ENCODE data around the gene PTPRT. TPM values are rescaled to one million over a fixed set of nuclear protein-coding genes. Genes with fewer than 3 reads are reported as not detected.

The PTPRT gene
- total RNA-seq, 1 donor from 2014 or later, result not detected

DNA sequence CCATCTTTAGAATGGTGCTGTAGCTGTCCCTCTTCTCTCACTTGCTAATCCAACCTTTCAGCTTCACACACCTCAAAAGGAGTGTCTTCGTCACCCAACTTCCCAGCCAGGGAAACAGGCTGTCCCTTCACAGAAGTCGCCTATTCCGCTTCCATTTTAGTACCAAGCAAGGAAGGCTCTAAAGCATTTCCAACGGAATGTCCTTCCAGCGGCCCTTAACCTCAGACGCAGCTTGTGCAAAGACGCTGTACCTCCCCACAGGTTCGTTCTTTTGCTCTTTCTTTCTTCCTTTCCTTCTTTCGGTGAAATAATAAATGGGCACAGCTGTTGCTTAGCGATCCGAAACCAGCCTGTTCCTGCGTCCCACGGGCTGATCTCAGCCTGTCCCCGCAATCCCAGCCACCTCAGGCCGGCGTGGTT lies 1.5 kb downstream of the PTPRT start:
- H3K4me1 Mint-ChIP-seq (ENCODE audit: low read depth), result peaks cover 10% of the 10 kb centered on the region
- no peak for DNase-seq (ENCODE audit: low spot score)
- H3K36me3 Mint-ChIP-seq (ENCODE audit: low read depth), result no peaks in the 10 kb centered on the region
- H3K27ac Mint-ChIP-seq (ENCODE audit: unreplicated experiment), result no peak overlapping the region
- H3K9me3 Mint-ChIP-seq (ENCODE audit: low read depth), result no peaks in the 10 kb centered on the region
- no peak overlapping the region for H3K4me3 Mint-ChIP-seq (ENCODE audit: unreplicated experiment)
- H3K27me3 Mint-ChIP-seq (ENCODE audit: low read depth), result peaks cover 62% of the 10 kb centered on the region
- TF ChIP-seq, protein P1, sequence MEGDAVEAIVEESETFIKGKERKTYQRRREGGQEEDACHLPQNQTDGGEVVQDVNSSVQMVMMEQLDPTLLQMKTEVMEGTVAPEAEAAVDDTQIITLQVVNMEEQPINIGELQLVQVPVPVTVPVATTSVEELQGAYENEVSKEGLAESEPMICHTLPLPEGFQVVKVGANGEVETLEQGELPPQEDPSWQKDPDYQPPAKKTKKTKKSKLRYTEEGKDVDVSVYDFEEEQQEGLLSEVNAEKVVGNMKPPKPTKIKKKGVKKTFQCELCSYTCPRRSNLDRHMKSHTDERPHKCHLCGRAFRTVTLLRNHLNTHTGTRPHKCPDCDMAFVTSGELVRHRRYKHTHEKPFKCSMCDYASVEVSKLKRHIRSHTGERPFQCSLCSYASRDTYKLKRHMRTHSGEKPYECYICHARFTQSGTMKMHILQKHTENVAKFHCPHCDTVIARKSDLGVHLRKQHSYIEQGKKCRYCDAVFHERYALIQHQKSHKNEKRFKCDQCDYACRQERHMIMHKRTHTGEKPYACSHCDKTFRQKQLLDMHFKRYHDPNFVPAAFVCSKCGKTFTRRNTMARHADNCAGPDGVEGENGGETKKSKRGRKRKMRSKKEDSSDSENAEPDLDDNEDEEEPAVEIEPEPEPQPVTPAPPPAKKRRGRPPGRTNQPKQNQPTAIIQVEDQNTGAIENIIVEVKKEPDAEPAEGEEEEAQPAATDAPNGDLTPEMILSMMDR (IDR thresholded peaks at IDR 0.05), result no peak

- H3K4me3 Mint-ChIP-seq (ENCODE audit: unreplicated experiment), result no peak overlapping the region
- no peak for DNase-seq (ENCODE audit: low spot score)
- H3K27ac Mint-ChIP-seq (ENCODE audit: unreplicated experiment), result no peak overlapping the region
- H3K36me3 Mint-ChIP-seq (ENCODE audit: low read depth), result no peaks in the 10 kb centered on the region
- TF ChIP-seq, protein P1 (IDR thresholded peaks at IDR 0.05), result peak; percentile 97
- no peaks in the 10 kb centered on the region for H3K9me3 Mint-ChIP-seq (ENCODE audit: low read depth)
- H3K27me3 Mint-ChIP-seq (ENCODE audit: low read depth), result peaks cover 61% of the 10 kb centered on the region
- peaks cover 10% of the 10 kb centered on the region for H3K4me1 Mint-ChIP-seq (ENCODE audit: low read depth)
Observed at GRCh38 chr20:43187476-43188233, 2.1 kb downstream of the PTPRT start.

GRCh38 chr20:43186312-43186711 lies 3.4 kb downstream of the PTPRT start:
- Mint-ChIP-seq H3K9me3 (ENCODE audit: low read depth) (no peaks in the 10 kb centered on the region), H3K27ac (ENCODE audit: unreplicated experiment) (no peak overlapping the region), H3K27me3 (ENCODE audit: low read depth) (peaks cover 50% of the 10 kb centered on the region)

DNA sequence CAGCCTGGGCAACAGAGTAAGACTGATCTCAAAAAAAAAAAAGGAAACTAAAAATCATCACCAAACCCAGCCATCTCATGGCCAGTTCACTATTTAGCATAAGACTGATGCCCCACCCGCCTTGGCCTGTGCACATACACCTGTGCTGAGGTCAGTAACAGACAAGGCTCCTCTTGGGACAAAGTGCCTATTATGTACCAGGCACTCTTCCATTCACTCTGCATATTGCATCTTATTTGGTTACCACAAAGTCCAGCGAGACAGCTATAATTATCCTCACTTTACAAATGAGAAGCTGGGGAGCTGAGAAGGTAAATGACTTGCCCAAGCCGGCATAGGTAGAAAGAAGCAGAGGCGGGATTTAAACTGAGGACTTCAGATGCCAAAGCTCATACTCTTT lies 3.8 kb downstream of the PTPRT start:
- Mint-ChIP-seq H3K9me3 (ENCODE audit: low read depth) (no peaks in the 10 kb centered on the region), H3K4me1 (ENCODE audit: low read depth) (peaks cover 10% of the 10 kb centered on the region), H3K4me3 (ENCODE audit: unreplicated experiment) (no peak overlapping the region), H3K27me3 (ENCODE audit: low read depth) (peaks cover 46% of the 10 kb centered on the region), H3K27ac (ENCODE audit: unreplicated experiment) (no peak overlapping the region), H3K36me3 (ENCODE audit: low read depth) (no peaks in the 10 kb centered on the region)
- TF ChIP-seq, protein P1 (IDR thresholded peaks at IDR 0.05), result no peak
- DNase-seq (ENCODE audit: low spot score), result no peak

More at GRCh38 chr20:43186312-43186711, 3.4 kb downstream of the PTPRT start:
- Mint-ChIP-seq H3K4me3 (ENCODE audit: unreplicated experiment) (no peak overlapping the region), H3K36me3 (ENCODE audit: low read depth) (no peaks in the 10 kb centered on the region), H3K4me1 (ENCODE audit: low read depth) (peaks cover 10% of the 10 kb centered on the region)
- DNase-seq (ENCODE audit: low spot score), result no peak
- TF ChIP-seq, protein P1 (IDR thresholded peaks at IDR 0.05), result no peak

- no peak for DNase-seq (ENCODE audit: low spot score)
- peaks cover 33% of the 10 kb centered on the region for H3K27me3 Mint-ChIP-seq (ENCODE audit: low read depth)
- no peak overlapping the region for H3K27ac Mint-ChIP-seq (ENCODE audit: unreplicated experiment)
- peaks cover 7% of the 10 kb centered on the region for H3K4me1 Mint-ChIP-seq (ENCODE audit: low read depth)
- H3K9me3 Mint-ChIP-seq (ENCODE audit: low read depth), result no peaks in the 10 kb centered on the region
- H3K4me3 Mint-ChIP-seq (ENCODE audit: unreplicated experiment), result no peak overlapping the region
- TF ChIP-seq, protein P1 (IDR thresholded peaks at IDR 0.05), result no peak
- no peaks in the 10 kb centered on the region for H3K36me3 Mint-ChIP-seq (ENCODE audit: low read depth)
Observed at GRCh38 chr20:43183536-43184070, 6.1 kb downstream of the PTPRT start.

All from chondrocyte (in vitro differentiated cells).